Astrocyte (in vitro differentiated cells and primary cell): ENCODE data around the gene PTCH1.

Source experiments
- EZH2 ChIP-seq: IDR thresholded peaks from 2 replicates; pipeline ENCODE4 v1.6.1; 2012; ENCODE audit warnings: mild to moderate bottlenecking, low read length, inconsistent platforms; ENCODE audit not compliant: insufficient read depth
- TF ChIP-seq, protein P1 (sequence below): IDR thresholded peaks from 2 replicates; pipeline ENCODE4 v1.5.1; 2011; ENCODE audit warnings: low read depth, mild to moderate bottlenecking, inconsistent platforms, low read length, moderate library complexity; ENCODE audit not compliant: insufficient read depth

- TF ChIP-seq, protein P1, sequence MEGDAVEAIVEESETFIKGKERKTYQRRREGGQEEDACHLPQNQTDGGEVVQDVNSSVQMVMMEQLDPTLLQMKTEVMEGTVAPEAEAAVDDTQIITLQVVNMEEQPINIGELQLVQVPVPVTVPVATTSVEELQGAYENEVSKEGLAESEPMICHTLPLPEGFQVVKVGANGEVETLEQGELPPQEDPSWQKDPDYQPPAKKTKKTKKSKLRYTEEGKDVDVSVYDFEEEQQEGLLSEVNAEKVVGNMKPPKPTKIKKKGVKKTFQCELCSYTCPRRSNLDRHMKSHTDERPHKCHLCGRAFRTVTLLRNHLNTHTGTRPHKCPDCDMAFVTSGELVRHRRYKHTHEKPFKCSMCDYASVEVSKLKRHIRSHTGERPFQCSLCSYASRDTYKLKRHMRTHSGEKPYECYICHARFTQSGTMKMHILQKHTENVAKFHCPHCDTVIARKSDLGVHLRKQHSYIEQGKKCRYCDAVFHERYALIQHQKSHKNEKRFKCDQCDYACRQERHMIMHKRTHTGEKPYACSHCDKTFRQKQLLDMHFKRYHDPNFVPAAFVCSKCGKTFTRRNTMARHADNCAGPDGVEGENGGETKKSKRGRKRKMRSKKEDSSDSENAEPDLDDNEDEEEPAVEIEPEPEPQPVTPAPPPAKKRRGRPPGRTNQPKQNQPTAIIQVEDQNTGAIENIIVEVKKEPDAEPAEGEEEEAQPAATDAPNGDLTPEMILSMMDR: no peak
- no peak for TF ChIP-seq EZH2
Observed at GRCh38 chr9:95504053-95504963, 12.5 kb downstream of the PTCH1 start.
